GM21723 (cell line): Measurements from ENCODE around the gene MTCL1.

Source experiments
- ATAC-seq: cut with Tn5 transposase; IDR thresholded peaks from one replicate; pipeline ENCODE4 v1.9.1; 2021; ENCODE audit warnings: mild to moderate bottlenecking, moderate library complexity; ENCODE audit not compliant: unreplicated experiment

Gene MTCL1

GRCh38 chr18:8826971-8827370, 121.6 kb downstream of the MTCL1 start:
- ATAC-seq = no peak

GRCh38 chr18:8828300-8828699, 122.9 kb downstream of the MTCL1 start:
- ATAC-seq = no peak

- no peak for ATAC-seq
These were observed 123.4 kb downstream of the MTCL1 start for GRCh38 chr18:8828798-8829197.

GRCh38 chr18:8830067-8831060, 125.0 kb downstream of the MTCL1 start:
- no peak for ATAC-seq

GRCh38 chr18:8831112-8831511, 125.8 kb downstream of the MTCL1 start:
- ATAC-seq = no peak

- no peak for ATAC-seq
These were observed 126.2 kb downstream of the MTCL1 start for GRCh38 chr18:8831531-8831930.

GRCh38 chr18:8833480-8833879, 128.1 kb downstream of the MTCL1 start:
- no peak for ATAC-seq

- no peak for ATAC-seq
These were observed 129.5 kb downstream of the MTCL1 start for GRCh38 chr18:8834881-8835280.

GRCh38 chr18:8835521-8835953, 130.2 kb downstream of the MTCL1 start:
- no peak for ATAC-seq

GRCh38 chr18:8839281-8839680, 133.9 kb downstream of the MTCL1 start:
- no peak for ATAC-seq

- no peak for ATAC-seq
These were observed 136.6 kb downstream of the MTCL1 start for GRCh38 chr18:8841781-8842485.

GRCh38 chr18:8842506-8842905, 137.2 kb downstream of the MTCL1 start:
- ATAC-seq = no peak

GRCh38 chr18:8843005-8843404, 137.6 kb downstream of the MTCL1 start:
- no peak for ATAC-seq

- ATAC-seq = no peak
These were observed 139.4 kb downstream of the MTCL1 start for GRCh38 chr18:8844721-8845148.

GRCh38 chr18:8845506-8845905, 140.2 kb downstream of the MTCL1 start:
- ATAC-seq = no peak

GRCh38 chr18:8847066-8847755, 141.9 kb downstream of the MTCL1 start:
- ATAC-seq = no peak

- no peak for ATAC-seq
These were observed 142.5 kb downstream of the MTCL1 start for GRCh38 chr18:8847900-8848299.

GRCh38 chr18:8848541-8848940, 143.2 kb downstream of the MTCL1 start:
- ATAC-seq = no peak

- ATAC-seq = no peak
These were observed 144.3 kb downstream of the MTCL1 start for GRCh38 chr18:8849696-8850095.

GRCh38 chr18:8851659-8852058, 146.3 kb downstream of the MTCL1 start:
- no peak for ATAC-seq

GRCh38 chr18:8854550-8854949, 149.2 kb downstream of the MTCL1 start:
- no peak for ATAC-seq
